ENCODE data around the gene FOXE3. TPM values are rescaled to one million over a fixed set of nuclear protein-coding genes. Genes with fewer than 3 reads are reported as not detected.

FOXE3 gene
- total RNA-seq, 1 donor from 2014 or later = not detected

- H3K27me3 ChIP-seq (ENCODE audit: low read depth) = peaks cover 53% of the 10 kb centered on the region
Observed at GRCh38 chr1:47460456-47460855, 44.4 kb downstream of the FOXE3 start.

GRCh38 chr1:47465605-47466004 lies 49.5 kb downstream of the FOXE3 start:
- H3K27me3 ChIP-seq (ENCODE audit: low read depth) = peaks cover 38% of the 10 kb centered on the region
- H3K4me3 ChIP-seq = no peak overlapping the region
- ATAC-seq = no peak
- no peaks in the 10 kb centered on the region for H3K36me3 ChIP-seq
- TF ChIP-seq CTCF (IDR thresholded peaks at IDR 0.05) = no peak
- intact Hi-C loops (cut with DNase I) = no loop called here
- no peak overlapping the region for H3K27ac ChIP-seq
- H3K4me1 ChIP-seq = no peaks in the 10 kb centered on the region
- H3K9me3 ChIP-seq = no peaks in the 10 kb centered on the region
- no peak for DNase-seq

More at GRCh38 chr1:47460456-47460855, 44.4 kb downstream of the FOXE3 start:
- intact Hi-C loops (cut with DNase I) = no loop called here
- no peak for TF ChIP-seq CTCF (IDR thresholded peaks at IDR 0.05)
- Histone ChIP-seq H3K9me3 (no peaks in the 10 kb centered on the region), H3K36me3 (no peaks in the 10 kb centered on the region), H3K4me1 (no peaks in the 10 kb centered on the region), H3K4me3 (no peak overlapping the region), H3K27ac (no peak overlapping the region)
- DNase-seq = no peak
- ATAC-seq = no peak

Other genes starting within 250 kb of the FOXE3 start
- 22.6 TPM for gene PDZK1IP1, start 226.2 kb upstream of the FOXE3 start, total RNA-seq
- gene TAL1, start 184.1 kb upstream of the FOXE3 start, total RNA-seq = 15.4 TPM
- 1.6 TPM for gene STIL, start 102.1 kb upstream of the FOXE3 start, total RNA-seq
- 116 TPM for gene CMPK1, start 82.5 kb upstream of the FOXE3 start, total RNA-seq
- gene FOXD2, start 21.8 kb downstream of the FOXE3 start, total RNA-seq = 0.44 TPM

All from lower lobe of right lung (tissue), 2 donors.